ENCODE measurements around the gene CCSER1.
"Not testable (repeated sequence)": the region's sequence is repeated elsewhere in the genome, so short reads cannot be mapped to it uniquely, and the experiment has no call there.

The CCSER1 gene

GRCh38 chr4:91319556-91320268 is 1192.5 kb downstream of the CCSER1 start:
- DNase-seq = no peak

DNA sequence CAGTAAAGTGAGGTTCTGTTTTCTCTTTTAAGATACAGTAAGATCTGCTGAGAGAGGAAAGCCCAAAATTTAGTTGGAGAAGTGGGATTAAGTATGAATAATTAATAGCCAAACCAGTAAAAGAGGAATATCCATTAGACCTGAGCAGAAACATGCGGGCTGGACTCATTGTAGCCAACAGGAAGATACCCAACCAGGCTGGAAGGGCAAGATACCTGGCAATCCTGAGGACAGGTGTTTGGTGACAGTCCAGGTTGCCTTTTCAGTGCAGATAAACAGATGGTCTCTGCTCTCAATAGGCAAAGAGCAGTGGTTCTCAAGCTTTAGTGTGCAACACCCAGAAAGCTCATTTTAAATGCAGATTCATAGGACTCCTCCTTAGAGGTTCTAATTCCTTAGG is 1195.8 kb downstream of the CCSER1 start:
- no peak for DNase-seq

DNA sequence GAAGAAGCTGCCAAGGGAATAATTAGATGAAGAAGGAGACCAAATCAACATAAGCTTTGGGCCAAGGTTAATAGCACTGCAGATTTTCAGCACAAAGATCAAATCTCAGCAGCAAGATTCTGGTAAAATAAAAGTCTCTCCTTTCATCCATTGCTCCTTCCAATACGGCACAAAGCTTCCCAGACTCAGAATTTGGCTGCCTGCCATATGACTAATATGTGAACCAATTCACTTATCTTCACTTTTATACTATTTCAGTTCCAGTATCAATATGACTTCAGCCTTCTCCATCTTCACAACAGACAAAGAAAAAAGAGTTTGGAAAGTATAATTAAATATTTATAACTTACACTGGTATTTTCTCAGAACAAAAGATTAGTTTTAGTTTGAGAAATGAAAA is 1198.3 kb downstream of the CCSER1 start:
- DNase-seq = no peak

- DNase-seq = not testable (repeated sequence)
Observed at GRCh38 chr4:91326167-91326566, 1199.0 kb downstream of the CCSER1 start.

- DNase-seq = no peak
Observed at GRCh38 chr4:91330555-91331137, 1203.5 kb downstream of the CCSER1 start.

DNA sequence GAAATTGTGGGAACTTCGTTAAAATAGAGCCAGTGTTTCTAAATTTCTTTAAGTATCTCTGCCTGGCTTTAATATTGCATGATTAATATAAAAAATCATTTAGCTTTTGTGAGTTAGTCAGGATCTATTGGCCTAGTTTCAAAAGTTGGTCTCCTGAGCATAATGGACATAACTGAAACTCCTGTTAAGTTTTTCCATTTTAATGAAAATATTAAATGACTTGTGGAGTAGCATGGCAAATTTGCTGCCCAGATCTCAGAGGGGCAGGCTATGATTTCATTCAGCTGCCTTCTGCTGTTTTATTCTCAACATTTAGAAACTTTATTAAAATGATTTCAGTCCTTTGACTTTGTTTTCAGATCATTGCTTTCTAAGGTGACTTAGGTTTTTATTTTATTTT is 1213.6 kb downstream of the CCSER1 start:
- no peak for DNase-seq

DNA sequence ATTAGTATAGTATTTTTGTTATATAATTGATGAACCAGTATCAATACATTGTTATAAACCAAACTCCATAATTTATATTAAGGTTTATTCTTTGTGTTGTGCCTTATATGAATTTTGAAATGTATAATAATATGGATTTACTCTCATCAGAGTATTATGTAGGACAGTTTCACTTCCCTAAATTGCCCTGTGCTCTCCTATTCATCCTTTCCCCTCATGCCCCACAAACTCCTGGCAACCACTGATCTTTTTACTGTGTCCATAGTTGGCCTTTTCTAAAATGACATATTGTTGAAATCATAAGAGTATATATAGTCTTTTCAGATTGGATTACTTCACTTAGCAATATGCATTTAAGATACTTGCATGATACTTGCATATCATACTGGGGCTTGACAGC is 1218.4 kb downstream of the CCSER1 start:
- no peak for DNase-seq

DNA sequence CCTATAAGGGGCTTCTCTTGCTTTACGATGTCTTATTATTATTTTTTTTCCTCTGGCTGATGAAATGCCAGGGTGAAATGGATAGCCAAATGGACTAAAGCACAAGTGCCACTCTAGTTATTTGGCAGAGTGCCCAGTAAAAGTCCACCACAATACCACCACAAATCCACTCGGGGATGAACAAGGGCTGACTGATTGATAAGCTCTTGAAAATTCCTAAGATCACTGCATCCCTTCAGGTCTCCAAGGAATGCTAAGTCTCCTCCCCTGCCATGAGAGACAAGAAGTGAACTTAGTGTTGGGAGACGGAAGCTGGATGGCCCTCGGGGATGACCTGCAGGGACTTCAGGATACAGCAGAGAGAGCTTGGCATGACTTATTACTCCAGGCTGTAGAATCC is 1229.3 kb downstream of the CCSER1 start:
- not testable (repeated sequence) for DNase-seq

DNA sequence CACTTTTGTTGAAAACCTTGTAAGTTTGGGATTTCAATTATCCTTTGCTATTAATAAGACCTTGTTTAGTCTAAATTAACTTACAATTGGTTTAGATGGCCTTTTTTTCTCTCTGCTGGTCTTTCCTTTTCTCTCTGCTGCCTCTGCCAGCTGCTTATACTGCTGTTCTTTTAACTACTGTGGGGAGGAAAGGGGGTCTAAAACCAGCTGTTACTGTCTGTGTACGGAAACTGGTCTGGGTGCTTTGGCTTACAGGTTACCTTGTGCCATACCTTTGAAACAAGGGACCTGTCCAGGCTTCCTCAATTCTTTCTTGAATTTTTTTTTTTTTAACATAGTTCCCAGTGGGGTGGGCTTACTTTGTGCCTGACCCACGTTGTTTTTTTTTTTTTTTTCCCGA is 1230.8 kb downstream of the CCSER1 start:
- not testable (repeated sequence) for DNase-seq

DNA sequence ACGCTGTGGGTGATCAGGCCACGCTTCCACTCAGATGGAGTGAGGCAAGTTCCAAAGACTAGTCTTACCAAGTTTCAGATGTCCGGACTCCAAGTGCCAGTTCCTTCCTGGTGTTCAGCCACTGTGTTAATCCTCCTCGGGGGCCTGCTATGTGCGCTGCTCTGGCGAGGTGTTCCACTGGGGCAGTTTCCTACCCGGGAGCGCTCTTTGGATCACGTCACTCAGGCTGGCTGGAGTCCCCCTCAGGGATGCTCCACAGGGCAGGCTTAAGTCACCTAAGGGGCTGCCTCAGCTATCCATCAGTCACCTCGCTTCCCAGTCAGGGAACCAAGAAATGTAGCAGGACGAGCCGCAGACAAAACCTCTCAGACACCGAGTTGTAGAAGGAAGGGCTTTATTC is 1231.4 kb downstream of the CCSER1 start:
- not testable (repeated sequence) for DNase-seq

- no peak for DNase-seq
Observed at GRCh38 chr4:91359041-91360031, 1232.1 kb downstream of the CCSER1 start.

DNA sequence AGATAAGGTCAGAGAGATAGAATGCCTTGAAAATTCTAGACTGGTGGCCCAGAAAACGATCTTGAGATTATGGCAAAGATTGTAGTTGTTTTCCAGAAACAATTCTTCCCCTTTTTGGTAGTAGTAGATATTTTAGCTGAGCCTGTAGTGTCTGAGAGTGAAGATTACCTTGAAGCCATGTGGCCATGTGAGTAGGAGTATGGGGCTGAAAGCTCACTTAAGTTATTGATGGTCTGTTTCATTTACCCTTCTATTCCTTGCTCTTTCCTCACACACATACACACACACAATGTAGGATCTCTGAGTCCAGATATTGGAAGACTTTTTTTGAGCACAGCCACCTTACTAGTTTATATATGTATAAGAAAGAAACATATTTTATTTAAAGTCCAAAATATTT is 1234.9 kb downstream of the CCSER1 start:
- DNase-seq = no peak

DNA sequence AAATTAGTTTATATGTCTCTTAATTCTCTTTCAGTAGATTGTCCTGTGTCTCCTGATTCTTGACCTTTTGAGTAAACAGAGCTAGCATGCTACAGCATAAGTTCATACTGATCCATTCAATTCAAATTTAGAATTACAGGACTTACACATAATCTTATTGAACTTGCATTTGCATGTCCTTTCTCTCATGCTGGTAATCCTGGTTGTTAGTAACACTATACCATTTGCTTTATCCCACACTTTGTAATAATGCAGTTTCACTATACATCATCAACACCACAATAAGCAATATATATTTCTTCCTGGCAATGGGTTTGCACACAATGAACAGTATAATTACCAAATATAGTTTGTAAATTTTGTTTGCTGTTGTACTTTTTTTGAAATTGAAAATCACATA is 1239.4 kb downstream of the CCSER1 start:
- DNase-seq = no peak

- no peak for DNase-seq
Observed at GRCh38 chr4:91369116-91369515, 1241.9 kb downstream of the CCSER1 start.

GRCh38 chr4:91373546-91373945 is 1246.4 kb downstream of the CCSER1 start:
- no peak for DNase-seq

GRCh38 chr4:91405431-91405830 is 1278.2 kb downstream of the CCSER1 start:
- DNase-seq = not testable (repeated sequence)

- no peak for DNase-seq
Observed at GRCh38 chr4:91422011-91422410, 1294.8 kb downstream of the CCSER1 start.

- DNase-seq = no peak
Observed at GRCh38 chr4:91426725-91427124, 1299.5 kb downstream of the CCSER1 start.

GRCh38 chr4:91427171-91427570 is 1300.0 kb downstream of the CCSER1 start:
- no peak for DNase-seq

DNA sequence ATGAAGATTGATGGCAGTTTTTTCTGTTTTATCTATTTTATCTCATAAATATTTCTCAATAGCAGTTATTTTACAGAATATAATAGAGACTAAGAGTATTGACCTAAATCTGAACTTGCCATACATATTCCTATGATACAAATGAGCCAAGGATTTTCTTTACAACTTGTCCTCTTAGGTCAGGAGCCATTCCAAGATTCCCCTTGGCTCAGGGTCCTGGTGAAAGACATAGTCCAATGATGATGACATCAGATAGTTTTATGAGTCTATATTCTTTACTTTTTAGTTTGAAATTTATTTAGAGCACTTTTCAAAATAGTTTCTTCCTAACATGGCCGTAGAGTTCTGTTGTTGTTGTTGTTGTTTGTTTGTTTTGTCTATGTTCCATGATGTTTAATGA is 1307.4 kb downstream of the CCSER1 start:
- no peak for DNase-seq

DNA sequence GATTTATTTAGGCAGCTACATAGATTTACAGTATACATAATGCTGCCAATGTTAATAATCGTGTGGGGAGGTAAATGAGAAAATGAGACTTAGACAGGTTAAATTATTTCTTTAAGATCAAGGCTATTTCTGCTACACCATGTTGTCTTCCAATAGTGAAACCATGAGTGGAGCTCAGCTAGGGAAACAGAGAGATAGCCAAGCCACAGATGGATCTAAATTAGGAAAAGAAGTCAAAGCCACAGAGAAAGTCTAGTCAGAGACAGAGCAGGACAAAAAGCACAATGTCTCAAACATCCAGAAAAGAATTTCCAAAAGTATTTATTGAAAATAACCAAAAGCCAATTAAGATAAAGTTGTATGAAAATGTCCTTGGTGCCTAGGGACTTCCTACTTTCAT is 1309.4 kb downstream of the CCSER1 start:
- DNase-seq = no peak

DNA sequence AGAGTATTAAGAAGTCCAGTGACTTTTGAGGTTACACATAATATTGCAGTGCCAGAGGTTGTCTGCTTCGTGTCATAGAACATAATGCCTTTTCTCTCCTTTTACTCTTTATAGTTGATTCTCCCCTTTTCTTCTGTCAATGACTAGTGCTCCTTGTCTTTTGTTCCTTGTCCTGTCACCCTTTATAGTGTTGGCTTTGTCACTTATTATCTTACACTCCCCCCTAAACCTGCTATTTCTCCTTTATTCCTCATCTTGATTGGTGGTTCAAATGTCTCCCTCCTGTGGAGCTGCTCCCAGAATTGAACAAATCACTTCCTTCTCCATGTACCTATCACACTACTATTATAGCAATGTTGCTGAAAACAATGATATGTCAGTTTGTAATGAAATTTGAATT is 1320.0 kb downstream of the CCSER1 start:
- no peak for DNase-seq

- DNase-seq = no peak
Observed at GRCh38 chr4:91448668-91449330, 1321.6 kb downstream of the CCSER1 start.
